ENCODE measurements around the gene MDN1.

- no peak for TF ChIP-seq POLR2A (IDR thresholded peaks at IDR 0.05)
- TF ChIP-seq CTCF (IDR thresholded peaks at IDR 0.05) = no peak
These were observed 126.4 kb downstream of the MDN1 start for GRCh38 chr6:89693207-89693606.
